Measurements from ENCODE around the gene GID8.

Gene GID8

GRCh38 chr20:62938105-62938888 is at the start of gene GID8:
TSS of gene GID8 (plus strand) at chr20:62938147. CDS start at chr20:62941503, 3,356 bp downstream.
- in situ Hi-C loops (cut with HindIII; ENCODE audit: low sequenced_read_pairs), result loop anchor here (25.0 kb wide), 1 partner anchor 274 kb away; the partner anchor contains the start of gene YTHDF1

- in situ Hi-C loops (cut with HindIII; ENCODE audit: low sequenced_read_pairs), result no loop called here
These were observed 49.5 kb upstream of the GID8 start for GRCh38 chr20:62888406-62888805.

DNA sequence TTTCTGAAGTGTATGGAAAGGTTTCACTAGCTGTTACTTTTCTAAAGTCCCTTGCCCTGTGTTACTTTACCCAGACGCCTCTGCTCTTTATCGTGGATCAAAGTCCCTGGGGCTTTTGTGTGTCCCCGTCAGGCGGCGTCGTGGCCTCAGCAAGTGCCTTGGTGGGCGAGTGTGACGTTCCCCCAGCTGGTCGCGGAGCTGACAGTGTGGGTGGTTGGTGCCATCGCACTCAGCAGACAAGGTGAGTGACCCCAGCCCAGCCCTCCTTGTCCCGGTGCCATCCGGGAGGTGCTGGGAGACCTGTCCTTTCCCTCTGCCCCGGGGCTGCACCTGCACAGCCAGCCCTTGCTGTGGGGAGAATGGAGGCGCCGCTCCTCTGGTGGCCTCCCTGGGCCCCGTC is 49.0 kb upstream of the GID8 start:
- in situ Hi-C loops (cut with HindIII; ENCODE audit: low sequenced_read_pairs), result no loop called here

GRCh38 chr20:62889411-62889810 is 48.5 kb upstream of the GID8 start:
- in situ Hi-C loops (cut with HindIII; ENCODE audit: low sequenced_read_pairs), result no loop called here

GRCh38 chr20:62889871-62890270 is 48.1 kb upstream of the GID8 start:
- in situ Hi-C loops (cut with HindIII; ENCODE audit: low sequenced_read_pairs), result no loop called here

GRCh38 chr20:62890444-62890843 is 47.5 kb upstream of the GID8 start:
- in situ Hi-C loops (cut with HindIII; ENCODE audit: low sequenced_read_pairs), result no loop called here

DNA sequence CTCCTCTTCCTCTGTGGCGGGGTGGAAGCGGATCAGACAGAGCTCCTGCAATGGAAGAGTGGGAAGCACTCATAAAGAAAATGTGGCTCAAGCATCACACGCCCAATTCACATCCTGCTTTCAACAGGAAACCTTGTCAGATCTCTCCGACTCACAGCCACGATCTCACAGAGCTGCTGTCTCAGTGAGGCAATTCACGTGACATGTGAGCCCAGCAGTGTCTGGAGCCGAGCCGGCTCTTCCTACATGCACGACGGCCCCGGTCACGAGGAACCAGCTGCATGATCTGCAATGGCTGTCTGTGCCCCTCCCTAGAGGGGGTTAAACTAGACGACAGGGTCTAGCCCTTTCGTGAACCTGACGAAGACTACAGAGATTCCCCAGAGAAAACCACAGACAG is 46.8 kb upstream of the GID8 start:
- in situ Hi-C loops (cut with HindIII; ENCODE audit: low sequenced_read_pairs), result no loop called here

GRCh38 chr20:62892348-62893304 is 45.3 kb upstream of the GID8 start:
- in situ Hi-C loops (cut with HindIII; ENCODE audit: low sequenced_read_pairs), result no loop called here

DNA sequence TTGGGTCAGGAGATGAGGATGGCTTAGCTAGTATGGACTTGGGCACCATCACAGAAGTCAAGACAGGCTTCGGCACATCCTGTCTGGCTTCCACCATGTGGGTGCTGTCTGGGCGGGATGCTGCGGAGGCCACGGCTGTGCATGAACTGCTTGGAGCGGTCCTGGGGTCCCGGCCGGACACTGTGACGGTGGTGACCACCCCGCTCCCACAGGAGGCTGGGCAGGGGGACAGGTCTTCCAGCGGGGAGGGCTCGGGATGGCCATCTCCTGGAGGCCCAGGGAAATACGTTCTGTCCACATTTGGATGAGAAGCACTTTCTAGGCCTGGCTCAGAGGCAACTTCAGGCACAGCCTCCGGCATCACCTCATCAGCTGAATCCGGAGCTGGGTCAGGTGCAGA is 44.2 kb upstream of the GID8 start:
- in situ Hi-C loops (cut with HindIII; ENCODE audit: low sequenced_read_pairs), result no loop called here

DNA sequence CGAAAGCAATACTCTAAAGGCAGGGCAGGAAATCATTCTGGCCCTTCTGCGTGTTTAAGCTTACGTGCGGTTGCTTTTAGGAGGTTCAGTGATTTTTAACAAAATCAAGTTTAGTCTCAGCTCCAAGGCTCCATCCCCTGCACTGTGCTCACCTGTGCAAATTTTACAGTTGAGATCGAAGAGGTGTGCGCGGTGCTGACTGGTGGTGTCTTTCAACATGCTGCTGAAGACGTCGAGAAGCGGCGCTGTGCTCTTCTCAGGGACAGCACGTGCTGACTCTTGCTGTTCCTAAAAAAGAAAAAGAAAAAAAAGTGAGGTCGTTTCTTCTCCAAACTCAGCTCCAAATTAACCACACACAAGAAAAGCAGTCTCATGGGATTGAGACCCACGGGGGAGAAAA is 43.7 kb upstream of the GID8 start:
- in situ Hi-C loops (cut with HindIII; ENCODE audit: low sequenced_read_pairs), result no loop called here

DNA sequence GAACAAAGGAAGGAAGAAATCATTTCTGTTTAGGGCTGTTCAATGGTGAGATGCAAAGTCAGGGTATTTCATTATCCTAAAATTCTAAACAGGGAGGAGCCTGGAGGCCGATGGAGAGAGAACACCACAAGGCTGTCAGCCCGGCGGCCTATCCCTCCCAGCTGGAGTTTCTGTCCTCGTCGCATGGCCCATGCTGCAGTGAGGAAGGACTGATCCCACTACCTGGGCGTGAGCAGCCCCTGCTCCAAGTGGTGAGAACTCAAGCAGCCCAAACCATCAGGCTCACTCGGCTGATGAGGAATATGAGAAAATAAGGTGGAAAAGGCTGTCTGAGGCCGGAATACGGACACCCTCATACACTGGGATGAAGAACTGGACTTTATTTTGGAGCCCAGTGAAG is 42.4 kb upstream of the GID8 start:
- in situ Hi-C loops (cut with HindIII; ENCODE audit: low sequenced_read_pairs), result no loop called here

GRCh38 chr20:62896526-62896925 is 41.4 kb upstream of the GID8 start:
- in situ Hi-C loops (cut with HindIII; ENCODE audit: low sequenced_read_pairs), result no loop called here

- in situ Hi-C loops (cut with HindIII; ENCODE audit: low sequenced_read_pairs), result no loop called here
These were observed 40.3 kb upstream of the GID8 start for GRCh38 chr20:62897666-62898065.

- in situ Hi-C loops (cut with HindIII; ENCODE audit: low sequenced_read_pairs), result no loop called here
These were observed 39.6 kb upstream of the GID8 start for GRCh38 chr20:62898093-62898964.

GRCh38 chr20:62898970-62899632 is 38.8 kb upstream of the GID8 start:
- in situ Hi-C loops (cut with HindIII; ENCODE audit: low sequenced_read_pairs), result no loop called here

DNA sequence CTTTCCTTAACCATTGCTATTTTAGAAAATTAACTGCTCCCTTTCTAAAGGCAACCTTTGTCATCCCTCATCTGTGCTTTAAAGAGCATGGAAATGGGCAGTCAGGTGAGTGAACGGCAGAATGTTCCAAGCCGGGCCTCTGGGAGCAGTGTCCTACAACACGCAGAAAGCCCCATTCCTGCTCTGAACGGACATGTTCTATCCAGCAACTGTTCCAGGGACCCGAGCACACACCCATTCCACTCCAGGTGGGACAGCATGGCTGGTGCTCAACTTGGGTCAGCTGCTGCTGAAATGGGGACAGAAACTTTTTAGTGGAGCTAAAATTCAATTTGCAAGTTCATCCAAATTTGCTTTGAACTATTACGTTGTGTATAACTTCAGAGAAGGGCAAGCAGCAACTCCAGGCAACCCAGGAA is 38.3 kb upstream of the GID8 start:
- in situ Hi-C loops (cut with HindIII; ENCODE audit: low sequenced_read_pairs), result no loop called here

DNA sequence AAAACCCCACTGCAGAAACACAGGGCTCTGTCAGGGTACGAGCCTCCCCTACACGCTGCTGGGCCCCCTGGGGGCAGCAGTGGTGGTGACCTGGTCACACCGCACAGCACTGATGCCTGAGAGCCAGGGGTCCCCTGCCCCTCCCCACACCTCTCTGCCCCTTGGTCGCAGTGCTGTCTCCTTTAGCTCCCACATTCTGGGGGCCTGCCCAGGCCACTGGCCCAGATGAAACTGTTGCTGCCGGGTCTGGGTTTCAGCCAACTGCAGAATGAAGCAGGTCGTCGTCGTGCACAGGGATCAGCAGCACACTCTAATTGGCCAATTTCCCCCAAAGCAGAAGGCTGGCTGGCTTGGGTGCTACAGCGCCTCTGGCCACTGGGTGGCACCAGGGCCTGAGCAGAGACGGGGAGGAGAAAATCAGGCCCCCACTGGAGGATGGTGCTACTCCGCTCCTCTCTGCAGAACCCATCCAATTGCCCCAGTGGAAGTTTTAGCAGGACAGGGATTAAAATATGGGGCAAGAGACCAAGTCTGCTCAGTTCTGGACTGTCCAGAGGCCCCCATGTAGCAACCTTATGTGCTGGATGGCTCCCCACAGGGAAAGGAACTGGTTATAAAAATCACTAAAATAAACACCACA is 37.8 kb upstream of the GID8 start:
- in situ Hi-C loops (cut with HindIII; ENCODE audit: low sequenced_read_pairs), result no loop called here

DNA sequence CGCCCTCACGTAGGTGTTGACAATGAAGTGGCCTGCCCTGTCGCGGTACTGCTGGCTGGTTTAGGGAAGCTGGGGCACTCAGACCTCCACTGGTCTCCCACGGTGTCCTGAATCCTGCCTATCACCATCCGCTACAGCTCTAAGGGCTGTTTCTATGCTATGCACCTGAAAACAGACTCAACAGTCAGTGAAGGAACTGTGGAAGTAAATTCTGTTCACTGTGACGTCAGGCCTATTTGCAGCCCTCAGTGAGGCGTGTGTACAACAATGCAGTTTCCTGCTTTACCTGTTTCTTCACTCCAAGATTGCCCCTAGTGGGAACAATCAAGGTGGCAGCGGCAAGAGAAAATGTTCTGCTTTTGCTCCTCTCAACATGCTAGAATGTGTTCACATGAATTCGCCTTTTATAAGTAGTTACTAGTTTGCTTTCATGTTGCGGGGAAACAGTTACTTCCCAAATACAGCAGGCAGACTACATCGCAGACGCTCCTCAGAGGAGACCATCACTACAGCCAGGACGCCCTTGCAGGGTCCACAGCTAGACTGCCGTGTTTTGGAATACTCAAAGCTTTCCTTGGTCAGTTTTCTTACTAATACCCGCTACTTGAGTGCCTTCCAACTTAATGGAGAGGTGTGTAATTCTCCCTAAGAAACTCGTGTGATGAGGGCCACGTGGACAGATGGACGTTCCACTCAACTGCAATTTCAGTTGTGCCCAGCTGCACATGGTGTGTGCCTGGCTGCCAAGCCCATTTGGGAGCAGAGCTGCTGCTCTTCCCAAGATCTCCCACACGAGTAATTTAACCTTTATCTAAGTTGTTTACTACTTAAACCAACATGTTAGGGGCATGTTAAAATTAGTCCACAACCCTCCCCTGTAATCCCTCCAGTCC is 37.0 kb upstream of the GID8 start:
- in situ Hi-C loops (cut with HindIII; ENCODE audit: low sequenced_read_pairs), result no loop called here

GRCh38 chr20:62901891-62902290 is 36.1 kb upstream of the GID8 start:
- in situ Hi-C loops (cut with HindIII; ENCODE audit: low sequenced_read_pairs), result no loop called here
